ENCODE results near the gene PTPRD.

PTPRD gene

GRCh38 chr9:9556865-9557803 lies 1055.7 kb downstream of the PTPRD start:
- no peak for TF ChIP-seq CTCF (IDR thresholded peaks at IDR 0.05; ENCODE audit: control insufficient read depth, insufficient read depth, low read depth, low read length, missing control alignments)
- DNase-seq (ENCODE audit: low read depth), result no peak
- no peak overlapping the region for H3K4me3 ChIP-seq (ENCODE audit: control insufficient read depth, low read depth, low read length)

- DNase-seq (ENCODE audit: low read depth), result no peak
- no peak for TF ChIP-seq CTCF (IDR thresholded peaks at IDR 0.05; ENCODE audit: control insufficient read depth, insufficient read depth, low read depth, low read length, missing control alignments)
- no peak overlapping the region for H3K4me3 ChIP-seq (ENCODE audit: control insufficient read depth, low read depth, low read length)
Observed at GRCh38 chr9:9552665-9553064, 1060.1 kb downstream of the PTPRD start.

GRCh38 chr9:9538766-9539165 lies 1074.0 kb downstream of the PTPRD start:
- no peak for DNase-seq (ENCODE audit: low read depth)
- no peak for TF ChIP-seq CTCF (IDR thresholded peaks at IDR 0.05; ENCODE audit: control insufficient read depth, insufficient read depth, low read depth, low read length, missing control alignments)
- no peak overlapping the region for H3K4me3 ChIP-seq (ENCODE audit: control insufficient read depth, low read depth, low read length)

- DNase-seq (ENCODE audit: low read depth), result no peak
- TF ChIP-seq CTCF (IDR thresholded peaks at IDR 0.05; ENCODE audit: control insufficient read depth, insufficient read depth, low read depth, low read length, missing control alignments), result no peak
- H3K4me3 ChIP-seq (ENCODE audit: control insufficient read depth, low read depth, low read length), result no peak overlapping the region
Observed at GRCh38 chr9:9538356-9538755, 1074.4 kb downstream of the PTPRD start.

GRCh38 chr9:9536523-9536922 lies 1076.3 kb downstream of the PTPRD start:
- no peak overlapping the region for H3K4me3 ChIP-seq (ENCODE audit: control insufficient read depth, low read depth, low read length)
- no peak for TF ChIP-seq CTCF (IDR thresholded peaks at IDR 0.05; ENCODE audit: control insufficient read depth, insufficient read depth, low read depth, low read length, missing control alignments)
- no peak for DNase-seq (ENCODE audit: low read depth)

GRCh38 chr9:9523476-9524139 lies 1089.2 kb downstream of the PTPRD start:
- DNase-seq (ENCODE audit: low read depth), result no peak
- no peak overlapping the region for H3K4me3 ChIP-seq (ENCODE audit: control insufficient read depth, low read depth, low read length)
- no peak for TF ChIP-seq CTCF (IDR thresholded peaks at IDR 0.05; ENCODE audit: control insufficient read depth, insufficient read depth, low read depth, low read length, missing control alignments)
